Neural cell (in vitro differentiated cells): Measurements from ENCODE around the gene HIP1.

Source experiments
- CTCF ChIP-seq: fragments of 450-650 bp; IDR thresholded peaks from 2 replicates; pipeline ENCODE4 v1.5.1; 2014; ENCODE audit warnings: antibody characterized with exemption, mild to moderate bottlenecking, moderate library complexity; ENCODE audit not compliant: poor library complexity, severe bottlenecking
- EP300 ChIP-seq: fragments of 450-650 bp; conservative IDR thresholded peaks from 2 replicates; pipeline ENCODE4 v1.6.1; 2014; ENCODE audit warnings: antibody characterized with exemption, mild to moderate bottlenecking, moderate library complexity; ENCODE audit not compliant: poor library complexity, severe bottlenecking
- EZH2 ChIP-seq: fragments of 200-600, 300-800 bp; shearing (Covaris generic), sonication (generic); IDR thresholded peaks from 2 replicates; pipeline ENCODE4 v1.6.1; 2014; ENCODE audit warnings: antibody characterized with exemption, low read length, borderline replicate concordance, mild to moderate bottlenecking; ENCODE audit not compliant: insufficient read depth, poor library complexity, severe bottlenecking
- MXI1 ChIP-seq: fragments of 450-650 bp; conservative IDR thresholded peaks from 2 replicates; pipeline ENCODE4 v1.6.1; 2014; ENCODE audit warnings: antibody characterized with exemption, mild to moderate bottlenecking; ENCODE audit not compliant: poor library complexity, severe bottlenecking
- POLR2AphosphoS5 ChIP-seq: IDR thresholded peaks from 2 replicates; pipeline ENCODE4 v1.6.1; 2012
- RAD21 ChIP-seq: fragments of 450-650 bp; conservative IDR thresholded peaks from 2 replicates; pipeline ENCODE4 v1.6.1; 2014; ENCODE audit warnings: antibody characterized with exemption, mild to moderate bottlenecking, moderate library complexity
- REST ChIP-seq: IDR thresholded peaks from 2 replicates; pipeline ENCODE4 v1.6.1; 2012; ENCODE audit warnings: borderline replicate concordance
- SMC3 ChIP-seq: fragments of 450-650 bp; conservative IDR thresholded peaks from 2 replicates; pipeline ENCODE4 v1.6.1; 2014; ENCODE audit warnings: antibody characterized with exemption, mild to moderate bottlenecking, moderate library complexity; ENCODE audit not compliant: poor library complexity
- TAF1 ChIP-seq: IDR thresholded peaks from 2 replicates; pipeline ENCODE4 v1.6.1; 2012; ENCODE audit warnings: low read depth

- TF ChIP-seq POLR2AphosphoS5 (no peak), TAF1 (no peak), CTCF (no peak), RAD21 (no peak), EZH2 (no peak), EP300 (no peak), REST (no peak), SMC3 (no peak), MXI1 (no peak)
Measured at GRCh38 chr7:75716992-75717626, 21.6 kb downstream of the HIP1 start.
